Caco-2 (cell line): ENCODE data around the gene ZNF768. TPM values are rescaled to one million over a fixed set of nuclear protein-coding genes. Genes with fewer than 3 reads are reported as not detected.
A peak's percentile ranks its signal among the peaks of the same experiment; 100 is the strongest.
"Not testable (repeated sequence)": the region's sequence is repeated elsewhere in the genome, so short reads cannot be mapped to it uniquely, and the experiment has no call there.

Experiments
- BruUV-seq: library from RNA; stranded (reverse); fragments of 400-500 nt; replicated peaks from 2 replicates; lab custom pipeline; 2021; lab: Mats Ljungman, UMichigan
- CTCF ChIA-PET: fragments of 300-600 bp; sonication (Branson Sonifier 250); formaldehyde crosslinking; loops from one replicate; lab custom pipeline; 2022; ENCODE audit warnings: antibody characterized with exemption; lab: Charles Lee
- POLR2A ChIA-PET: fragments of 300-600 bp; sonication (Branson Sonifier 250); formaldehyde crosslinking; loops from one replicate; lab custom pipeline; 2022; ENCODE audit warnings: antibody characterized with exemption; lab: Charles Lee
- DNase-seq, 2 experiments: peaks; one replicate each; pipeline versions ENCODE4 v3.0.0 to v3.0.0-alpha.2; 2020 to 2022
- H3K27me3 ChIP-seq: replicated peaks from 2 replicates; pipeline ENCODE4 v1.6.0; 2011; ENCODE audit warnings: low read length; ENCODE audit not compliant: control insufficient read depth, insufficient read depth
- H3K36me3 ChIP-seq: 2 replicates; pipeline ENCODE4 v1.5.1; 2011; ENCODE audit warnings: low read length; ENCODE audit not compliant: control insufficient read depth, insufficient read depth
- H3K4me1 ChIP-seq: fragments of 250-450 bp; sonication (Bioruptor Pico); 2 replicates; pipeline ENCODE4 v1.5.1; 2020; ENCODE audit warnings: mild to moderate bottlenecking
- H3K4me3 ChIP-seq: 2 replicates; pipeline ENCODE4 v1.5.1; 2011; ENCODE audit warnings: low read depth, mild to moderate bottlenecking, control low read depth, low read length
- H3K9me3 ChIP-seq: fragments of 250-450 bp; sonication (Bioruptor Pico); 2 replicates; pipeline ENCODE4 v1.5.1; 2020; ENCODE audit warnings: mild to moderate bottlenecking, moderate library complexity
- H3K27ac Mint-ChIP-seq: one replicate; pipeline ENCODE4 v1.8.0; 2022; ENCODE audit warnings: mixed read lengths; ENCODE audit not compliant: unreplicated experiment
- H3K27me3 Mint-ChIP-seq: one replicate; pipeline ENCODE4 v1.8.0; 2022; ENCODE audit warnings: mixed read lengths; ENCODE audit not compliant: insufficient read depth, unreplicated experiment
- H3K36me3 Mint-ChIP-seq: one replicate; pipeline ENCODE4 v1.8.0; 2022; ENCODE audit warnings: mild to moderate bottlenecking, mixed read lengths; ENCODE audit not compliant: insufficient read depth, unreplicated experiment
- H3K4me1 Mint-ChIP-seq: one replicate; pipeline ENCODE4 v1.8.0; 2022; ENCODE audit warnings: low read depth, mixed read lengths; ENCODE audit not compliant: unreplicated experiment
- H3K4me3 Mint-ChIP-seq: one replicate; pipeline ENCODE4 v1.8.0; 2022; ENCODE audit warnings: mild to moderate bottlenecking, moderate library complexity, mixed read lengths; ENCODE audit not compliant: unreplicated experiment
- H3K9me3 Mint-ChIP-seq: one replicate; pipeline ENCODE4 v1.8.0; 2022; ENCODE audit warnings: mixed read lengths; ENCODE audit not compliant: unreplicated experiment
- CTCF ChIP-seq, 2 experiments: fragments of 200-600 bp in 1 of 2; IDR thresholded peaks; 1 replicate in 1 of 2; 2 replicates in 1 of 2; pipeline versions ENCODE4 v1.5.1 to v1.8.0; 2011 to 2022; ENCODE audit warnings: antibody characterized with exemption in 1 of 2, control low read depth in 1 of 2, inconsistent platforms in 1 of 2, low read depth in 1 of 2, low read length in 1 of 2, mild to moderate bottlenecking in 1 of 2, moderate library complexity in 1 of 2; ENCODE audit not compliant: insufficient read depth in 1 of 2, severe bottlenecking in 1 of 2, unreplicated experiment in 1 of 2
- intact Hi-C: fragments of 100-400 bp; cut with micrococcal nuclease; formaldehyde crosslinking; loops from one replicate; pipeline ENCODE4 v1.10.0; 2022; ENCODE audit not compliant: unreplicated experiment
- total RNA-seq: library from RNA; stranded (reverse); gene quantifications from 2 replicates; pipeline ENCODE4 v1.2.3, GENCODE V29; 2022

The ZNF768 gene
- total RNA-seq, 1 experiment from 2014 or later, result 30.3 TPM

GRCh38 chr16:30524575-30525568 is 1.5 kb downstream of the ZNF768 start:
- H3K9me3 Mint-ChIP-seq, result no peaks in the 10 kb centered on the region
- CTCF ChIA-PET, result interaction anchor here (0.8 to 1.6 kb wide), 2 partner anchors 95 to 107 kb away, joined by 3 to 6 read pairs; partner anchors contain the start of gene DCTPP1
- peaks cover 30% of the 10 kb centered on the region for H3K4me1 ChIP-seq

GRCh38 chr16:30523768-30524574 is 2.4 kb downstream of the ZNF768 start:
- Histone ChIP-seq H3K36me3 (no peaks in the 10 kb centered on the region; the same call in 1 of the 2 replicates), H3K4me1 (peaks cover 27% of the 10 kb centered on the region), H3K9me3 (no peaks in the 10 kb centered on the region), H3K27me3 (no peaks in the 10 kb centered on the region), H3K4me3 (no peak overlapping the region)
- POLR2A ChIA-PET, result interaction anchor here (0.6 to 0.7 kb wide), 2 partner anchors 99 to 240 kb away, joined by 4 to 5 read pairs; no protein-coding TSS in a partner anchor
- CTCF ChIA-PET, result interaction anchor here (0.8 to 1.6 kb wide), 2 partner anchors 94 to 106 kb away, joined by 3 to 6 read pairs; partner anchors contain the start of gene DCTPP1
- intact Hi-C loops, result loop anchor here (10.0 kb wide), 1 partner anchor 131 kb away; the partner anchor contains the start of genes FBRS and PRR14
- H3K36me3 Mint-ChIP-seq, result peaks cover 23% of the 10 kb centered on the region
- no peaks in the 10 kb centered on the region for H3K27me3 Mint-ChIP-seq
- H3K4me3 Mint-ChIP-seq, result no peak overlapping the region
- H3K9me3 Mint-ChIP-seq, result no peaks in the 10 kb centered on the region
- H3K27ac Mint-ChIP-seq, result no peak overlapping the region
- no TSS peak for BruUV-seq
- peaks cover 14% of the 10 kb centered on the region for H3K4me1 Mint-ChIP-seq
- no peak for DNase-seq
- no peak for TF ChIP-seq CTCF (IDR thresholded peaks at IDR 0.05; ENCODE audit: insufficient read depth in 1 of 2, low read depth in 1 of 2, low read length in 1 of 2, severe bottlenecking in 1 of 2, unreplicated experiment in 1 of 2)

More at GRCh38 chr16:30524575-30525568, 1.5 kb downstream of the ZNF768 start:
- Mint-ChIP-seq H3K4me3 (peak overlapping the region; percentile 41), H3K27me3 (no peaks in the 10 kb centered on the region), H3K4me1 (peaks cover 14% of the 10 kb centered on the region), H3K36me3 (peaks cover 23% of the 10 kb centered on the region), H3K27ac (no peak overlapping the region)
- H3K27me3 ChIP-seq, result no peaks in the 10 kb centered on the region
- no peaks in the 10 kb centered on the region; the same call in 1 of the 2 replicates for H3K36me3 ChIP-seq
- no peaks in the 10 kb centered on the region for H3K9me3 ChIP-seq
- no peak for DNase-seq
- BruUV-seq, result no TSS peak
- POLR2A ChIA-PET, result interaction anchor here (0.6 to 0.7 kb wide), 3 partner anchors 33 to 239 kb away, joined by 4 to 5 read pairs (median 4); no protein-coding TSS in a partner anchor
- H3K4me3 ChIP-seq, result no peak overlapping the region
- intact Hi-C loops, result loop anchor here (5.0 to 10.0 kb wide), 2 partner anchors 130 to 172 kb away; partner anchors contain the start of genes FBRS, PRR14 and SRCAP
- TF ChIP-seq CTCF (IDR thresholded peaks at IDR 0.05; ENCODE audit: insufficient read depth in 1 of 2, low read depth in 1 of 2, low read length in 1 of 2, severe bottlenecking in 1 of 2, unreplicated experiment in 1 of 2), result no peak

GRCh38 chr16:30522702-30523463 is 3.5 kb downstream of the ZNF768 start:
- BruUV-seq, H3K36me3 ChIP-seq, POLR2A ChIA-PET, H3K27me3 ChIP-seq, H3K27me3 Mint-ChIP-seq, H3K9me3 Mint-ChIP-seq, DNase-seq, H3K4me3 Mint-ChIP-seq, H3K9me3 ChIP-seq, H3K4me3 ChIP-seq: not testable (repeated sequence)
- CTCF ChIA-PET, result interaction anchor here (0.9 to 1.1 kb wide), 2 partner anchors 13 to 93 kb away, joined by 4 to 7 read pairs; partner anchors contain the start of gene DCTPP1
- H3K36me3 Mint-ChIP-seq, result peaks cover 23% of the 10 kb centered on the region
- peaks cover 18% of the 10 kb centered on the region for H3K4me1 ChIP-seq
- intact Hi-C loops, result loop anchor here (10.0 kb wide), 1 partner anchor 132 kb away; the partner anchor contains the start of genes FBRS and PRR14
- peaks cover 10% of the 10 kb centered on the region for H3K4me1 Mint-ChIP-seq
- H3K27ac Mint-ChIP-seq, result peak overlapping the region; percentile 5
